Measurements from ENCODE around the gene SLC49A3. TPM values are rescaled to one million over a fixed set of nuclear protein-coding genes. Genes with fewer than 3 reads are reported as not detected.
"Not testable (repeated sequence)": the region's sequence is repeated elsewhere in the genome, so short reads cannot be mapped to it uniquely, and the experiment has no call there.

The SLC49A3 gene
- polyA plus RNA-seq, 3 donors: 2.5 to 3.1 (median 2.8) TPM

DNA sequence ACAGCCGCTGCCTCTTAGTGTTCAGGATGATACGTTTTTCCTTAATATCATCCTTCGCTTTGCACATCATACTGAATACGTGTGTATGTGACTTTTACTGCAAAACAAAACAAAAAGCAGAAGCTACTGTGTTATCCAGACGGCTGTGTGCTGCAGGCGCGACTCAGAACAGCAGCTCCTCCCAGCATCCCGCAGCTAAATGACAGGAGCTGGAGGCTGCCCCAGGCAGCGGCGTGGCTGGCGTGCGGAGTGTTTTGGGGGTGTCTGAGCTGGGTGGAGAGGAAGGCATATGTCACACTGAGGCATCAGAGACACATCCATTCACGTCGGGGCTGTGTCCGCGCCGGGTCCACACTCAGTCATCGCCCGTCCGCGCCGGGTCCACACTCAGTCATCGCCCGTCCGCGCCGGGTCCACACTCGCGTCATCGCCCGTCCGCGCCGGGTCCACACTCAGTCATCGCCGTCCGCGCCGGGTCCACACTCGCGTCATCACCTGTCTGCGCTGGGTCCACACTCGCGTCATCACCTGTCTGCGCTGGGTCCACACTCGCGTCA is 33.3 kb upstream of the SLC49A3 start:
- no peak for DNase-seq (ENCODE audit: low read depth in 3 of 3, low spot score in 2 of 3)

DNA sequence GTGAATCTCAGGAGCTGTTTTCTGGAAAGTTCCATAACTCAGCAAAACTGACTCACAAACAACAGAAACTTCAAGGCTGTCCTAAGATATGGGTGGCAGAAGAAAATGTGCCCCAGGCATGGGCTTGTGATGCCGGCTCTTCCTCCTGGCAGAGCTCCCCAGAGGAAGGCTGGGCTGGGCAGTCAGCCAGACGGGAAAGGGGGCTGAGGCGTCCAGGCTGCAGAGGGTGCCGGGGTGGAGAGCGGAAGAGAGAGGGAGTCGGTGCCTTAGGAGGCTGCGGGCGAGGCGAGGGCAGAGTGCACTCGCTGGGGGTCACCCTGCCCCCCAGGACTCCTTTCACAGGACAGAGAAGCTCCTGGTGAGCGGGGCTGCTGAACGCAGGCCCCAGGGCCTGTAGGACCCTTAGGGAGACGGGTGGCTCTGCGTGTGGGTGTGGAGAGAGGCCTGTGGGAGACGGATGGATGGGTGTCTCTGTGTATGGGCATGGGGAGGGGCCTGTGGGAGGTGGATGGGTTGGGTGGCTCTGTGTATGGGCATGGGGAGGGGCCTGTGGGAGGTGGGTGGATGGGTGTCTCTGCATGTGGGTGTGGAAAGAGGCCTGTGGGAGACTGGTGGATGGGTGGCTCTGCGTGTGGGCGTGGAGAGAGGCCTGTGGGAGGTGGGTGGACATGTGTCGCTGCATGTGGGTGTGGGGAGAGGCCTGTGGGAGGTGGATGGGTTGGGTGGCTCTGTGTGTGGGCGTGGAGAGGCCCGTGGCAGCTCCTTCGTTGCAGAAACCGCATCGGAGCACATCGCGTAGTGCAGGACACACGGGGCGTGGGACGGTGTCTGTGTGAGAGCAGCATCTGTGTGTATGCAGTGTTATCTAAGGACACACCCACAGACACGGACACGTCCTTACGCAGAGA is 32.6 kb upstream of the SLC49A3 start:
- no peak for DNase-seq (ENCODE audit: low read depth in 3 of 3, low spot score in 2 of 3)

DNA sequence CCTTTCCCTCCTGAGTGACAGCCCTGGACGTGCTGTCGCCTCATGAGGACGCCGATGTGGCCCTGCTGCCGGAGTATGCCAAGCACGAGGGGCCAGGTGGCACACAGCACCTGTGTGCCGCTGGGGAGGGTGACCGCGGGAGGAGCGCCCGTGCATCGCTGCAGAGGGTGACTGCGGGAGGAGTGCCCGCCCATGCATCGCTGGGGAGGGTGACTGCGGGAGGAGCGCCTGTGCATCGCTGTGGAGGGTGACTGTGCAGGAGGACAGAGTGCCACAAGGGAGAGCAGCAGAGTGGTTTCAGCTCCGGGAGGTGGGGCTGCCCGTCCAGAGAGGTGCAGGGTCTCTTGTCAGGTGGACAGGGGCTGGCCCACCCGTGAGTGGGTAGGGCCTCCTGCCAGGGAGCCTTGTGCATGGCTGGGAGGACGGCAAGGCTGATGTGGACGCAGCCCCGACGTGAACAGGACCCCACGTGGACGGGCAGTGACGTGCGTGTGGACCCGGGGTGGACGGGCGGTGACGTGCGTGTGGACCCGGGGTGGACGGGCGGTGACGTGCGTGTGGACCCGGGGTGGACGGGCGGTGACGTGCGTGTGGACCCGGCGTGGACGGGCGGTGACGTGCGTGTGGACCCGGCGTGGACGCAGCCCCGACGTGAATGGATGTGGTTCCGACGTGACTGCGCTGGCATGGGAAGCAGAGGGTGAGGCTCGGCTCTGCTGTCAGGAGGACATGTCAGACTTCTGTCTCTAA is 31.3 kb upstream of the SLC49A3 start:
- DNase-seq (ENCODE audit: low read depth in 3 of 3, low spot score in 2 of 3): no peak

DNA sequence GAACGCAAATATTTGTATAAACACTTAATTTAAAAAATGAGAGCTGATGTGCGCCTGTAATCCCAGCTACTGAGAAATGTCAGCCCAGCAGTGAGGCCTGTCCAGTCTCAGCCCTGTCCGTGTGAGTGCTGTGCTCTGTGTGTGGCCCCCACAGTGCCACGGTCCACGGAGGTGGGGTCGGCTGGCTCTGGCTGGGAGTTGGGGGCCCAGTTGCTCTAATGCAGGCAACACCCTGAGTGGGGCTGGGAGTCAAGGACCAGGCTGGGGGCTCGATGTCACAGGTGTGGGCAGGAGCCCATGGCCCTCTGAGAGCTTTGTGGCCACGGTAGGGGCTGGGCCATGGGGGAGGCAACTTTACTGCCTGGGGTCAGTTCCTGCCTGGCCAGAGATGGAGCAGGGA is 29.5 kb upstream of the SLC49A3 start:
- DNase-seq (ENCODE audit: low read depth in 3 of 3, low spot score in 2 of 3): no peak

DNA sequence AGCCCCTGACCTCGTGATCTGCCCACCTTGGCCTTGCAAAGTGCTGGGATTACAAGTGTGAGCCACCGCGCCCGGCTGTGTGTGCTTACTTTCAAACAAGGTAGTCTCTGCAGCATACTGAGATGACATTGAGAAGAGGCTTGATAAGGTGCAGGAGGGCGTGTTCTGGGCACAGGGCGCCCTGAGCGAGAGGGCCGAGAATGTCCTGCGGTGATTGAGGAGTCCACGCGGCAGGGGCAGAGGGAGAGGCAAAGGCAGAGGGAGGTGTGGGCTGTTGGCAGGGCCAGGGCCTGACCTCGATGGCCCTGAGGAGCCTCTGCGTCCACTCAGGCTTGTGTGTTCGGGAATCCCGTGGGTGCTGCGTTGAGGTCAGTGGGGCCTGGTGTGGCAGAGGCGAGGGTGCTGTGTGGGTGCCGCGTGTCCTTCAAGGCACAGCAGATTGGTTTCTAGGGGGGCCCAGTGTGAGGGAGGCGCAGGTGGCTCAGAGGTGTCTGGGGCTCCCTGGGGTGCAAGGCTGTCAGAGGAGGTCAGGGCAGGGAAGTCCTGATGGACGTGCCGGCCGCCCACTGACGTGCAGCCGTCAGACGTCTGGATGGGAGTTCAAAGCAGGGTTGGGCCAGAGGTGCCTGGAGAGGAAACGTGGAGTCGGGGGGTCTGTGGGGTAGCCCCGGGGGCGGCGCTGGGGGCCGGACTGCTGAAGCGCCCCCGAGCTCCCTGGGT is 28.8 kb upstream of the SLC49A3 start:
- DNase-seq (ENCODE audit: low read depth in 3 of 3, low spot score in 2 of 3): no peak

DNA sequence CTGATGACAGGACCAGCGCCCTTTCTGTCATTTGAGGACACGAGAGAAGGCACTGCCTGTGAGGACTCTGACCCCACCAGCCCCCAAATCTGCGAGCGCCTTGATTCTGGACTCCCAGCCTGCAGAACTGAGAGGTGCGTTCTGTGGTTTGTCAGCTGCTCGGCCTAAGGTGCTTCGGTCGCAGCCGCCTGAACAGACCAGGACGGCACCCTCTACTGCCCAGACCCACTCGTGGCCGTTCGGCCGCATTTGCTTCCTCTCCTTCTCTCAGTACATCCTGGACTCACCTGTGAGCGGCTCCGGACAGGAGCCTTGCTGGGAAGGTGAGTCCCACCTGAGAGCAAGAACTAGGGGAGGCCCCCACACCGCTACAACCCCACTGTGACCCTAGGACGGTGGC is 25.1 kb upstream of the SLC49A3 start:
- no peak for DNase-seq (ENCODE audit: low read depth in 3 of 3, low spot score in 2 of 3)

DNA sequence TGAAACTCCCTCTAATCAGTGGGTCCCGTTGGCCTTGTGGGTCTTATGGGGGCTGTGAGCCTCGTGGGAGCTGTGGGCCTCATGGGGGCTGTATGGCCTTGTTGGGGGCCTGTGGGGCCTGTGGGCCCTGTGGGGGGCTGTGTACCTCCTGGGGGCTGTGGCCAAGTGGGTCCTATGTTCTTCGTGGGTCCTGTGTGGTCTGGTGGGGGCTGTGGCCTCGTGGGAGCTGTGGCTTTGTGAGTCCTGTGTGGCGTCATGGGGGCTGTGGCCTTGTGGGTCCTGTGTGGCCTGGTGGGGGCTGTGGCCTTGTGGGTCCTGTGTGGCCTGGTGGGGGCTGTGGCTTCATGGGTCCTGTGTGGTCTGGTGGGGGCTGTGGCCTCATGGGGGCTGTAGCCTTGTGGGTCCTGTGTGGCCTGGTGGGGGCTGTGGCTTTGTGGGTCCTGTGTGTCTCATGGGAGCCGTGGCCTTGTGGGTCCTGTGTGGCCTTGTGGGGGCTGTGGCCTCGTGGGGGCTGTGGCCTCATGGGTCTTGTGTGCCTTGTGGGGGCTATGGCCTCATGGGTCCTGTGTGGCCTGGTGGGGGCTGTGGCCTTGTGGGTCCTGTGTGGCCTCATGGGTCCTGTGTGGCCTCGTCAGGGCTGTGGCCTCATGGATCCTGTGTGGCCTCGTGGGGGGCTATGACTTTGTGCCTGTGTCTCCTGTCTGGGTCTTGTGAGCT is 24.1 kb upstream of the SLC49A3 start:
- no peak for DNase-seq (ENCODE audit: low read depth in 3 of 3, low spot score in 2 of 3)

DNA sequence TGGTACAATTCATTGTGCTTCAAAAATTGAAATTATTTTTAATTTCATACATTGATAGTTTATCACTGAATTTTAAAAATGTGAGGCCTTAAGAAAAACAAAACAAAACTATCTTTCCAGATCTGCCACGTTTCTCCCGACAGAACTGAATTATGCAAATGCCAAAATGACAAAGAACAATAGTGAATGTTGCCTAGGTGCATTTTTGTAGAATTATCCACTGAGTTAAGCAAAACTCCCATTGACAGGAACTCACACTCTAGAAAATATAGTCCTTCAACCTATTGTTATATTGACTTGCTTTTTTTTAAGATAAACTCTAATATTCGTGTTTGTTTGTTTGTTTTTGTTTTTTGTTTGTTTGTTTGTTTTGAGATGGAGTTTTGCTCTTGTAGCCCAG is 23.1 kb upstream of the SLC49A3 start:
- no peak for DNase-seq (ENCODE audit: low read depth in 3 of 3, low spot score in 2 of 3)

DNA sequence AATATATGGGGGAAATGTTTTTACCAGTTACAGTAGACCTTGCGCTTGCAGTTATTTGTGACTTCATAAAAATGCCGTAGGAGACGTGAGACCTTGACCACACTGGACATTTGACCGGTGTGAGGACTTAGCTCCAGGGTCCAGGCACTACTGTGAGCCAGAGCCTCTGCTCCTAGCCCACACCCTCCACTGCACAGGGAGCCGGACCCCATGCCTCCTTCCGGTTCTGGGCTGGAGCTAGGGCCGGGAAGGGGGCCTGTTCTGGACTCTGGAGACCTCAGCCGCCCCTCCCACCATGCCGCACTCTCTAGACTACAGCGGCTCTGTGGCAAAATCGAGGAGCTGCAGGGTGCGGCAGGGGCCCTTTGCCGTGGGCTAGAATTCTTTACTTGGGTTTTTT is 22.0 kb upstream of the SLC49A3 start:
- DNase-seq (ENCODE audit: low read depth in 3 of 3, low spot score in 2 of 3): no peak

DNA sequence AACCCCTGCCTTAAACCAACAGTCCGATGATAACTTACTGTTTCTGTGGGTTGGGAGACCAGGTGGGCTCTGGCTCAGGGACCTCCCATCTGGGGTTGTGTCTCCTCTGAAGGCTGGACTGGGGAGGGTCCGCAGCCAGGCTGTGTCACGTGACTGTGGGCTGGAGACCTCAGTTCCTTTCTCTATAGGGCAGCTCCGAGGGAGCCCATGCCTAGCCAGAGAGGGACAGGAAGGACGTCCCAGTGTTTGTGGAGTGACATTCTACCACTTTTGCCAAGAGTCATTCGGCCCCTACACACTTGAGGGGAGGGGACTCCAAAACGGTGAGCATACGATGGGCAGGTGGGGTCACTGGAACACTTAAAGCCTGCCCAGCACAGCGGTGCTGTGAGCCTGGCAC is 21.2 kb upstream of the SLC49A3 start:
- DNase-seq (ENCODE audit: low read depth in 3 of 3, low spot score in 2 of 3): no peak

DNA sequence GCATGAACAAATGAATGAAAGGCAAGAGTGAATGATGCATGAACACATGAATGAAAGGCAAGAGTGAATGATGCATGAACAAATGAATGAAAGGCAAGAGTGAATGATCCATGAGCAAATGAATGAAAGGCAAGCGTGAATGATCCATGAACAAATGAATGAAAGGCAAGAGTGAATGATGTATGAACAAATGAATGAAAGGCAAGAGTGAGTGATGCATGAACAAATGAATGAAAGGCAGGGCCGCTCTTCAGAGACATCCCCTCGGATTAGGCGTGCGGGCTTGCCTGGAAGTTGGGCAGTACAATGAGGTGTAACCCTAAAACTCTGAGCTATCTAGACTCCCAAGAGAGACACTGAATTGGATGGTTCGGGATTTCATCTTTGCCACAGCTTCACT is 20.4 kb upstream of the SLC49A3 start:
- no peak for DNase-seq (ENCODE audit: low read depth in 3 of 3, low spot score in 2 of 3)

DNA sequence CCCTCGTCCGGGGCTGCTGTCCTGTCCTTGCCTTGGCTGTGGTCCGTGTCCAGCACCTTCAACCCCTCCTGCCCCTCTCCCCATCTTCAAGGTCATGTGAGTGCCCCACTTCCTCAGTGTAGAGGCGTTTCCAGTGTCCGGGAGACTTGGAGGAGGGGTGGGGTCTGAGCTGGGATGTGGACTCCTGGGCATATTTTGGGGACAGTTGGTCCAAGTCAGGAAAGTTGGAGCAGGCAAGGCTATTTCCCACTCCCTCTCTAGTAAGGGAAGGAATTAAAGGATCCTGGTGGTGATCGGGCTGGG is 19.6 kb upstream of the SLC49A3 start:
- DNase-seq (ENCODE audit: low read depth in 3 of 3, low spot score in 2 of 3): no peak

DNA sequence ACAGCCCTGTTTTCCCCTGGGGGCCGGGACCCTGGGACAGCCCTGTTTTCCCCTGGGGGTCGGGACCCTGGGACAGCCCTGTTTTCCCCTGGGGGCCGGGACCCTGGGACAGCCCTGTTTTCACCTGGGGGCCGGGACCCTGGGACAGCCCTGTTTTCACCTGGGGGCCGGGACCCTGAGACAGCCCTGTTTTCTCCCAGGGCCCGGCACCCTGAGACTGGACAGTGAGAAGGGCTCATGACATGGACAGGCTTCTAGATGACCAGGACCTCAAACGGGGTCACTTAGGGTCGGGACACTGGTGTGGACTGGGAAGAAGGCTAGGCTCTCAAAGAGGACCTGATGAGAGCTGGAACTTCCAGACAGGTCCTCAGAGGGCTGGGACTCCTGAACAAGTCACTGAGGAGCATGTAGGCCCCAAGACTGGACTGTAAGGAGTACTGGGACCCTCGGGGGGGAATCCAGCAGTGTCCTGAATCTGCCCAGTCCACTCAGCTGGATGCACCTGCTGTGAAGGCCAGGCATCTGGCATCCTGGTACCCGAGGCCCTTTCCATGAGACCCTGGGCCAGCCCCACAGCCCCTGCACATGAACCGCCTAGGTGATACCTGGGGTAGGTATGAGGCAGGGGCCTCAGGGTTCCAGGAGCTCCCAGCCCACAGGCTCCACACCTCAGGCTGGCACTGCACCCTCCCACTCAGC is 19.1 kb upstream of the SLC49A3 start:
- no peak for DNase-seq (ENCODE audit: low read depth in 3 of 3, low spot score in 2 of 3)

DNA sequence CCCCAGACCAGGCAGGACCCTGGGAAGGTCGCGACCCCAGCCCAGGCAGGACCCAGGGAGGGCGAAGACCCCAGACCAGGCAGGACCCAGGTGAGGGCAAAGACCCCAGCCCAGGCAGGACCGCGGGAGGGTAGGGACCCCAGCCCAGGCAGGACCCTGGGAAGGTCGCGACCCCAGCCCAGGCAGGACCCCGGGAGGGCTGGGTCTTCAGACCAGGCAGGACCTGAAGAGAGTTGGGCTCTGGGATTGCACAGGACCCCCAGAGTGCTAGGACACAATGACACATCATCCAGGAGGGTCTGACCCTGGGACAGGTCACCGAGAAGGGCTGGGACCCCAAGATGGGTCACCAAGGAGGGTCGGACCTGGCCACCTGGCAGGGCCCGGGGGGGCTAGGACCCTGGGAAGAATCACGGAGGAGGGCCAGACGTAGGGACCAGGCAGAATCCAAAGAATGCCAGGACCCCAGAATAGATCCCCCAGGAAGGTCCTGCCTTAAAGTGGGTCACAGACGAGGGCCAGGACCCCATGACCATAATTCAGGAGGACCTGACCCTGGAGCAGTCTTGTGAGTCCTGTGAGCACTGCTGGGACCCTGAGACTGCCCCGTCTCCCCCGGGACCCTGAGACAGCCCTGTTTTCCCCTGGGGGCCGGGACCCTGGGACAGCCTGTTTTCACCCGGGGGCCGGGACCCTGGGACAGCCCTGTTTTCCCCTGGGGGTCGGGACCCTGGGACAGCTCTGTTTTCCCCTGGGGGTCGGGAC is 18.1 kb upstream of the SLC49A3 start:
- DNase-seq (ENCODE audit: low read depth in 3 of 3, low spot score in 2 of 3): no peak

DNA sequence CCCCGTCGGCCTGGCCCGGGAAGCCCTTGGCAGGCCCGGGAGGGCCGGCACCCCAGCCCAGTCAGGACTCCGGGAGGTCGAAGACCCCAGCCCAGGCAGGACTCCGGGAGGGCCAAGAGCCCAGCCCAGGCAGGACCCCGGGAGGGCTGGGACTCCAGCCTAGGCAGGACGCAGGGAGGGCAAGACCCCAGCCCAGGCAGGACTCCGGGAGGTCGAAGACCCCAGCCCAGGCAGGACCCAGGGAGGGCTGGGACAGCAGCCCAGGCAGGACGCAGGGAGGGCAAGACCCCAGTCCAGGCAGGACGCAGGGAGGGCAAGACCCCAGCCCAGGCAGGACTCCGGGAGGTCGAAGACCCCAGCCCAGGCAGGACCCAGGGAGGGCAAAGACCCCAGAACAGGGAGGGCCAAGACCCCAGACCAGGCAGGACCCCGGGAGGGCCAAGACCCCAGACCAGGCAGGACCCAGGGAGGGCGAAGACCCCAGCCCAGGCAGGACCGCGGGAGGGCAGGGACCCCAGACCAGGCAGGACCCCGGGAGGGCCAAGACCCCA is 17.2 kb upstream of the SLC49A3 start:
- DNase-seq (ENCODE audit: low read depth in 3 of 3, low spot score in 2 of 3): not testable (repeated sequence)

DNA sequence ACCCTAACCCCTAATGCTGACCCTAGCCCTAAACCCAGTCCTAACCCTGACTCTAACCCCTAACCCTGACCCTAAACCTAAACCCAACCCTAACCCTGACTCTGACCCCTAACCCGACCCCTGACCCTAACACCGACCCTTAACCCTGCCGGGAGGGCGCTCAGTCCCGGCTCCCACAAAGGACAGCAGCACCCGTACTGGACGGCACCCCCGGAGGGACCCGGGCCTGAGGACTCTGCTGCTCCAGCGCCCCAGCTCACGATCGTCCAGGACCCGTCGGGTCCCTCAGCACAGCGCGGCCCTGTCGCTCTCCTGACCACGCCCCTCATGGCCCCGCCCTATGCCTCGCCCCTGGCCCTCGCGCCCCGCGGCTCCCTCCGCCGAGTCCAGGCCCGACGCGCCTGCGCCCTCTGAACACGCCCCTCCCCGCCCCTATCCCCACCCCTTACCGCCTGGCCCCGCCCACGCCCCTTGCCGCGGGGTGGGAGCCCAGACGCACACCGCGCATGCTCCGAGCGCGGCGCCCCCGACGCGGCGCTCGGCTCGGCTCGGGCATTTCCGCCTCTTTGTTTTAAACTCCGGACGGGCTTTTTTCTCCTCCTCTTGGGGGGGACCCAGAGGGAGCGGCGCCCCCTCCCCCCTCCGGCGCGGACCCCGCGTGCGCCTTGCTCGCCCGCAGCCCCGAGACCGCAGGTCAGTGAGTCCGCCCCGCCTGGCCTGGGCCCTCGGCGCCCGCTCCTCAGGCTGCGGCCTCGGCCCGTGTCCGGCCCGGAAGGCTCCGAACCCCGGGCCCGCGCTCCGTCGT is 16.5 kb upstream of the SLC49A3 start, which contains the start of gene PCGF3:
PCGF3 (plus strand) TSS at position 555 of the 805 bp plus-strand sequence. CDS start 27,849 bp downstream, outside the sequence.
- peak; percentile 72 to 85 (median 82) for DNase-seq (ENCODE audit: low read depth in 3 of 3, low spot score in 2 of 3)

DNA sequence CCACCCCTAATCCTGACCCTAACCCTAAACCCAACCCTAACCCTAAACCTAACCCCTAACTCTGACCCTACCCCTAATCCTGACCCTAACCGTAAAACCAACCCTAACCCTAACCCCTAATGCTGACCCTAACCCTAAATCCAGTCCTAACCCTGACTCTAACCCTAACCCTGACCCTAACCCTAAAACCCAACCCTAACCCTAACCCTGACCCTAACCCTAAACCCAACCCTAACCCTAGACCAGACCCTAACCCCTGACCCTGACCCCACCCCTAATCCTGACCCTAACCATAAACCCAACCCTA is 16.0 kb upstream of the SLC49A3 start:
- no peak for DNase-seq (ENCODE audit: low read depth in 3 of 3, low spot score in 2 of 3)

Measured in right renal cortex interstitium (tissue), 3 donors.